ENCODE data around the gene GLIPR1. TPM values are rescaled to one million over a fixed set of nuclear protein-coding genes. Genes with fewer than 3 reads are reported as not detected.
"Not testable (repeated sequence)": the region's sequence is repeated elsewhere in the genome, so short reads cannot be mapped to it uniquely, and the experiment has no call there.

The GLIPR1 gene
- total RNA-seq, 1 donor from 2014 or later = 7.3 TPM

GRCh38 chr12:75447691-75448393 is 32.7 kb upstream of the GLIPR1 start:
- Mint-ChIP-seq H3K4me1 (ENCODE audit: low read depth) (no peaks in the 10 kb centered on the region), H3K4me3 (no peak overlapping the region), H3K27me3 (ENCODE audit: insufficient read depth) (peaks cover 10% of the 10 kb centered on the region), H3K9me3 (no peaks in the 10 kb centered on the region), H3K36me3 (ENCODE audit: low read depth) (no peaks in the 10 kb centered on the region), H3K27ac (no peak overlapping the region)
- intact Hi-C loops (cut with micrococcal nuclease) = no loop called here
- no peak for DNase-seq (ENCODE audit: low spot score)

GRCh38 chr12:75452675-75453330 is 27.8 kb upstream of the GLIPR1 start:
- H3K36me3 Mint-ChIP-seq (ENCODE audit: low read depth) = peaks cover 4% of the 10 kb centered on the region
- no peak overlapping the region for H3K27ac Mint-ChIP-seq
- peaks cover 5% of the 10 kb centered on the region for H3K9me3 Mint-ChIP-seq
- no peak overlapping the region for H3K4me3 Mint-ChIP-seq
- no peak for DNase-seq (ENCODE audit: low spot score)
- peaks cover 20% of the 10 kb centered on the region for H3K4me1 Mint-ChIP-seq (ENCODE audit: low read depth)
- intact Hi-C loops (cut with micrococcal nuclease) = no loop called here
- H3K27me3 Mint-ChIP-seq (ENCODE audit: insufficient read depth) = peaks cover 13% of the 10 kb centered on the region

GRCh38 chr12:75455839-75456238 is 24.7 kb upstream of the GLIPR1 start:
- intact Hi-C loops (cut with micrococcal nuclease) = loop anchor here (2.0 kb wide), 1 partner anchor 25 kb away; the partner anchor contains the start of gene GLIPR1
- H3K4me1 Mint-ChIP-seq (ENCODE audit: low read depth) = peaks cover 35% of the 10 kb centered on the region

GRCh38 chr12:75457191-75457590 is 23.4 kb upstream of the GLIPR1 start:
- Mint-ChIP-seq H3K36me3 (ENCODE audit: low read depth) (peaks cover 8% of the 10 kb centered on the region), H3K4me1 (ENCODE audit: low read depth) (peaks cover 35% of the 10 kb centered on the region), H3K27ac (no peak overlapping the region), H3K4me3 (no peak overlapping the region), H3K9me3 (peaks cover 14% of the 10 kb centered on the region), H3K27me3 (ENCODE audit: insufficient read depth) (peaks cover 11% of the 10 kb centered on the region)
- intact Hi-C loops (cut with micrococcal nuclease) = loop anchor here (2.0 kb wide), 1 partner anchor 24 kb away; the partner anchor contains the start of gene GLIPR1
- no peak for DNase-seq (ENCODE audit: low spot score)

More at GRCh38 chr12:75455839-75456238, 24.7 kb upstream of the GLIPR1 start:
- Mint-ChIP-seq H3K9me3 (peaks cover 14% of the 10 kb centered on the region), H3K27me3 (ENCODE audit: insufficient read depth) (peaks cover 10% of the 10 kb centered on the region), H3K27ac (no peak overlapping the region), H3K36me3 (ENCODE audit: low read depth) (peaks cover 8% of the 10 kb centered on the region), H3K4me3 (no peak overlapping the region)
- DNase-seq (ENCODE audit: low spot score) = no peak

GRCh38 chr12:75457866-75458265 is 22.7 kb upstream of the GLIPR1 start:
- peaks cover 35% of the 10 kb centered on the region for H3K4me1 Mint-ChIP-seq (ENCODE audit: low read depth)
- not testable (repeated sequence) for H3K27ac Mint-ChIP-seq
- intact Hi-C loops (cut with micrococcal nuclease) = loop anchor here (2.0 kb wide), 1 partner anchor 23 kb away; the partner anchor contains the start of gene GLIPR1

DNA sequence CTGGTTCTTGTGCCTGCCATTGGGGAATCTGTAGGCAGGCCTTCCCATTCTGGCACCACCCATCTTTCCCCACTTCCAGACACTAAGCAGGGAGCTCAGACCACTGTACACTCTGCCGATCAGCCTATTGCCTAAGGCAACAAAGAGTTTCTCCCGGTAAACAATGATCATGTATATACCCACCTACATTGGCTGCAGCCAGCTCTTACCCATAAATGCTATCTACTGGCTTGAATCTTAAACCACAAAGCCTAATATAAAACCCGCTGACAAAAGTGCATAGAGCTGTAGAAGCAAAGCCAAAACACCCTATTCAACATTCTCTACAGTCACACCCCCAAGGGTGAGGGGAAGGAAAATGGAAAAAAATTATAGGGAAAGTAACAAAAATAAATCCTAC is 20.8 kb upstream of the GLIPR1 start:
- peaks cover 16% of the 10 kb centered on the region for H3K27me3 Mint-ChIP-seq (ENCODE audit: insufficient read depth)

More at GRCh38 chr12:75457866-75458265, 22.7 kb upstream of the GLIPR1 start:
- Mint-ChIP-seq H3K9me3 (peaks cover 14% of the 10 kb centered on the region), H3K27me3 (ENCODE audit: insufficient read depth) (peaks cover 14% of the 10 kb centered on the region)
- not testable (repeated sequence) for DNase-seq (ENCODE audit: low spot score); H3K36me3 Mint-ChIP-seq (ENCODE audit: low read depth); H3K4me3 Mint-ChIP-seq

GRCh38 chr12:75460204-75460603 is 20.4 kb upstream of the GLIPR1 start:
- intact Hi-C loops (cut with micrococcal nuclease) = no loop called here
- H3K27ac Mint-ChIP-seq = no peak overlapping the region
- H3K27me3 Mint-ChIP-seq (ENCODE audit: insufficient read depth) = peaks cover 13% of the 10 kb centered on the region
- H3K36me3 Mint-ChIP-seq (ENCODE audit: low read depth) = peaks cover 8% of the 10 kb centered on the region
- H3K4me3 Mint-ChIP-seq = no peak overlapping the region
- peaks cover 35% of the 10 kb centered on the region for H3K4me1 Mint-ChIP-seq (ENCODE audit: low read depth)
- peaks cover 14% of the 10 kb centered on the region for H3K9me3 Mint-ChIP-seq
- no peak for DNase-seq (ENCODE audit: low spot score)

More for the DNA sequence above, 20.8 kb upstream of the GLIPR1 start:
- intact Hi-C loops (cut with micrococcal nuclease) = no loop called here
- no peak overlapping the region for H3K27ac Mint-ChIP-seq
- DNase-seq (ENCODE audit: low spot score) = no peak
- H3K36me3 Mint-ChIP-seq (ENCODE audit: low read depth) = peaks cover 8% of the 10 kb centered on the region
- H3K4me1 Mint-ChIP-seq (ENCODE audit: low read depth) = peaks cover 35% of the 10 kb centered on the region
- H3K9me3 Mint-ChIP-seq = peaks cover 14% of the 10 kb centered on the region
- no peak overlapping the region for H3K4me3 Mint-ChIP-seq

GRCh38 chr12:75471902-75472890 is 8.4 kb upstream of the GLIPR1 start:
- DNase-seq (ENCODE audit: low spot score) = no peak
- intact Hi-C loops (cut with micrococcal nuclease) = no loop called here
- Mint-ChIP-seq H3K4me3 (no peak overlapping the region), H3K9me3 (no peaks in the 10 kb centered on the region), H3K36me3 (ENCODE audit: low read depth) (no peaks in the 10 kb centered on the region), H3K27me3 (ENCODE audit: insufficient read depth) (peaks cover 12% of the 10 kb centered on the region), H3K27ac (no peak overlapping the region), H3K4me1 (ENCODE audit: low read depth) (peaks cover 5% of the 10 kb centered on the region)

- no peak for DNase-seq (ENCODE audit: low spot score)
- Mint-ChIP-seq H3K4me3 (no peak overlapping the region), H3K9me3 (no peaks in the 10 kb centered on the region), H3K27ac (no peak overlapping the region), H3K4me1 (ENCODE audit: low read depth) (peaks cover 24% of the 10 kb centered on the region), H3K27me3 (ENCODE audit: insufficient read depth) (peaks cover 12% of the 10 kb centered on the region), H3K36me3 (ENCODE audit: low read depth) (no peaks in the 10 kb centered on the region)
- intact Hi-C loops (cut with micrococcal nuclease) = no loop called here
Measured at GRCh38 chr12:75474116-75474515, 6.4 kb upstream of the GLIPR1 start.

DNA sequence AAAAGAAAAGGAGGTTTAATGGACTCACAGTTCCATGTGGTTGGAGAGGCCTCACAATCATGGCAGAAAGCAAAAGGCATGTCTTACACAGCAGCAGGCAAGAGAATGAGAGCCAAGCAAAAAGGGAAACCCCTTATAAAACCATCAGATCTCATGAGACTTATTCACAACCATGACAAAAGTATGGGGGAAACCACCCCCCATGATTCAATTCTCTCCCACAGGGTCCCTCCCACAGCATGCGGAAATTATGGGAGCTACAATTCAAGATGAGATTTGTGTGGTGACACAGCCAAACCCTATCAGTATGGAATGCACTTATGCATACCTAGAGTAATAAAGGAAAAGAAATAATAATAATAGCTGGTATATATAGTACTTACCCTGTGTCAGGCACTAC is 4.5 kb upstream of the GLIPR1 start:
- Mint-ChIP-seq H3K36me3 (ENCODE audit: low read depth) (peaks cover 2% of the 10 kb centered on the region), H3K4me1 (ENCODE audit: low read depth) (peaks cover 43% of the 10 kb centered on the region), H3K27ac (no peak overlapping the region), H3K9me3 (no peaks in the 10 kb centered on the region), H3K27me3 (ENCODE audit: insufficient read depth) (peaks cover 10% of the 10 kb centered on the region), H3K4me3 (no peak overlapping the region)
- intact Hi-C loops (cut with micrococcal nuclease) = loop anchor here (5.0 kb wide), 1 partner anchor 939 kb away; the partner anchor contains the start of gene ATXN7L3B
- no peak for DNase-seq (ENCODE audit: low spot score)

GRCh38 chr12:75477137-75477536 is 3.4 kb upstream of the GLIPR1 start:
- no peak overlapping the region for H3K4me3 Mint-ChIP-seq
- peaks cover 10% of the 10 kb centered on the region for H3K27me3 Mint-ChIP-seq (ENCODE audit: insufficient read depth)
- no peak for DNase-seq (ENCODE audit: low spot score)
- no peak overlapping the region for H3K27ac Mint-ChIP-seq
- intact Hi-C loops (cut with micrococcal nuclease) = loop anchor here (5.0 kb wide), 1 partner anchor 940 kb away; the partner anchor contains the start of gene ATXN7L3B
- peaks cover 2% of the 10 kb centered on the region for H3K36me3 Mint-ChIP-seq (ENCODE audit: low read depth)
- H3K9me3 Mint-ChIP-seq = no peaks in the 10 kb centered on the region
- H3K4me1 Mint-ChIP-seq (ENCODE audit: low read depth) = peaks cover 54% of the 10 kb centered on the region

DNA sequence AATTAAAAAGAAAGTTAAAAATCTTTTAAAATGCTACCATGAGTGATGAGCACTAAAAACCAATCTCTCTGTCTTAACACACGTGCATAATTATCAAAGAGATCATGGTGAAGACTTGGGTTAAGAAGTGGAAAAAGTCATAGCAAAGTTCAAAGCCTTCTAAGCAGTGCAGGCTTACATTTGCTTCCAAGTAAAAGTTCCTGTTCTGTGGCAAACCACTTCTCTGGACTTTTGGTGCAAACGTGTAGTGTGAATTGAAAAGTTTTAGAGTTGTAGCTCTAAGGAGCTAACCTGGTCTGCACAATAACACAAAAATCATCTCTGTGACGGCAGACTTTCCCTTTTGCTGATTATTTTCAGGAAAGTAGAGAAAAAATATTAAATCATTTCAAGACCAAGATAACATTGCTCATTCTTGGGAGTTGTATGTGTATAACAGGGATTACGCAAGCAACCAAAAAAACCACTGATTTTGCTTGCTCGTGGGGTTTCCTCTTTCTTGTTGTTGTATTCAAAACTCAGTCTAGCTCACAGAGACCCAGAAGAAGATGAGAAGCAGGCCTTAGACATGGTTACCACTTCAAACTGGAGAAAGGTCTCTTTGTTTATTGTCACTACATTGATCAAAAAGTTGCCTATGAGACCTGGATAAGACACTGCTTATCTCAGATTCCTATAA is 2.3 kb upstream of the GLIPR1 start:
- H3K4me1 Mint-ChIP-seq (ENCODE audit: low read depth) = peaks cover 65% of the 10 kb centered on the region
- H3K27ac Mint-ChIP-seq = peak overlapping the region; percentile 65
- peaks cover 3% of the 10 kb centered on the region for H3K36me3 Mint-ChIP-seq (ENCODE audit: low read depth)
- DNase-seq (ENCODE audit: low spot score) = peak; percentile 27
- intact Hi-C loops (cut with micrococcal nuclease) = loop anchor here (1.0 to 5.0 kb wide), 3 partner anchors 163 to 977 kb away; partner anchors contain the start of gene ATXN7L3B
- no peak overlapping the region for H3K4me3 Mint-ChIP-seq
- H3K9me3 Mint-ChIP-seq = no peaks in the 10 kb centered on the region
- peaks cover 8% of the 10 kb centered on the region for H3K27me3 Mint-ChIP-seq (ENCODE audit: insufficient read depth)
